Activated T-cell treated with anti-CD3 and anti-CD28 coated beads for 4 hours (primary cell): ENCODE results near the gene MAPK6.
"Not testable (repeated sequence)": the region's sequence is repeated elsewhere in the genome, so short reads cannot be mapped to it uniquely, and the experiment has no call there.

ENCODE experiments used
- DNase-seq: peaks from one replicate; pipeline ENCODE4 v3.0.0-alpha.2; 2020

MAPK6 gene

GRCh38 chr15:52045795-52046298, 26.8 kb downstream of the MAPK6 start:
- not testable (repeated sequence) for DNase-seq

GRCh38 chr15:52046552-52046951, 27.5 kb downstream of the MAPK6 start:
- not testable (repeated sequence) for DNase-seq

GRCh38 chr15:52050416-52050815, 31.4 kb downstream of the MAPK6 start:
- no peak for DNase-seq

GRCh38 chr15:52052066-52052935, 33.3 kb downstream of the MAPK6 start:
- no peak for DNase-seq

GRCh38 chr15:52054381-52054780, 35.4 kb downstream of the MAPK6 start:
- no peak for DNase-seq

GRCh38 chr15:52054858-52055257, 35.8 kb downstream of the MAPK6 start:
- DNase-seq = not testable (repeated sequence)

GRCh38 chr15:52056001-52056400, 37.0 kb downstream of the MAPK6 start:
- DNase-seq = no peak

- DNase-seq = no peak
These were observed 37.5 kb downstream of the MAPK6 start for GRCh38 chr15:52056496-52056895.

- DNase-seq = no peak
These were observed 39.0 kb downstream of the MAPK6 start for GRCh38 chr15:52057996-52058395.

GRCh38 chr15:52060501-52060900, 41.5 kb downstream of the MAPK6 start:
- DNase-seq = no peak

- DNase-seq = no peak
These were observed 48.0 kb downstream of the MAPK6 start for GRCh38 chr15:52066842-52067544.

- no peak for DNase-seq
These were observed 48.5 kb downstream of the MAPK6 start for GRCh38 chr15:52067545-52067926.

- no peak for DNase-seq
These were observed 49.1 kb downstream of the MAPK6 start for GRCh38 chr15:52068004-52068615.

GRCh38 chr15:52069559-52069958, 50.5 kb downstream of the MAPK6 start:
- no peak for DNase-seq

GRCh38 chr15:52071570-52071969, 52.6 kb downstream of the MAPK6 start:
- DNase-seq = no peak

GRCh38 chr15:52076889-52077781, 58.1 kb downstream of the MAPK6 start:
- DNase-seq = no peak

GRCh38 chr15:52078197-52078875, 59.3 kb downstream of the MAPK6 start:
- DNase-seq = no peak

GRCh38 chr15:52078876-52079700, 60.1 kb downstream of the MAPK6 start:
- DNase-seq = peak; percentile 85

GRCh38 chr15:52080031-52080430, 61.0 kb downstream of the MAPK6 start:
- DNase-seq = no peak

GRCh38 chr15:52080706-52081392, 61.8 kb downstream of the MAPK6 start:
- no peak for DNase-seq
